HG03159 (cell line): ENCODE measurements around the gene SRMS.

Experiments
- ATAC-seq: cut with Tn5 transposase; IDR thresholded peaks from one replicate; pipeline ENCODE4 v1.9.1; 2021; ENCODE audit warnings: mild to moderate bottlenecking, moderate library complexity; ENCODE audit not compliant: unreplicated experiment

SRMS gene

DNA sequence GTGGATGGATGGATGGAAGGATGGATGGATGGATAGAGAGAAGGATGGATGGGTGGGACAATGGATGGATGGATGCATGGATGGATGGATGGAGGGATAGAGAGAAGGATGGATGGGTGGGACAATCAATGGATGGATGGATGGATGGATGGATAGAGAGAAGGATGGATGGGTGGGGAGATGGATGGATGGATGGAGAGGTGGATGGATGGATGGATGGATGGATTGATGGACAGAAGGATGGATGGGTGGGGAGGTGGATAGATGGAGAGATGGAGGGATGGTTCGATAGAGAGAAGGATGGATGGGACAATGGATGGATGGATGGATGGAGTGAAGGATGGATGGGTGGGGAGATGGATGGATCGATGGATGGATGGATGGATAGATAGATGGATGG is 55.0 kb downstream of the SRMS start:
- ATAC-seq = no peak

DNA sequence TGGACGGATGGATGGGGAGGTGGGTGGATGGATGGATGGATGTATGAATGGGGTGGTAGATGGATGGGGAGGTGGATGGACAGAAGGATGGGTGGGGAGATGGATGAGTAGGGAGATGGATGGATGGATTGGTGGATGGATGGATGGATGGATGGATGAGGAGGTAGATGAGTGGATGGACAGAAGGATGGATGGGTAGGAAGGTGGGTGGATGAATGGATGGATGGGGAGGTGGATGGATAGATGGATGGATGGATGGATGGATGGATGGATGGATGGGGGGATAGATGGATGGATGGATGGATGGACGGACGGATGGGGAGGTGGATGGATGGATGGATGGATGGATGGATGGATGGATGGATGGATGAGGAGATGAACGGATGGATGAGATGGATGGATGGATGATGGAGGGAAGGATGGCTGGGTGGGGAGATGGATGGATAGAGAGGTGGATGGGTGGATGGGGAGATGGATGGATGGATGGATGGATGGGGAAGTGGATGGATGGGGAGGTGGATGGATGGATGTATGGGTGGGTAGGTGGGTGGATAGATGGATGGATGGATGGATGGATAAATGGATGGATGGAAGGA is 55.8 kb downstream of the SRMS start:
- ATAC-seq = no peak

DNA sequence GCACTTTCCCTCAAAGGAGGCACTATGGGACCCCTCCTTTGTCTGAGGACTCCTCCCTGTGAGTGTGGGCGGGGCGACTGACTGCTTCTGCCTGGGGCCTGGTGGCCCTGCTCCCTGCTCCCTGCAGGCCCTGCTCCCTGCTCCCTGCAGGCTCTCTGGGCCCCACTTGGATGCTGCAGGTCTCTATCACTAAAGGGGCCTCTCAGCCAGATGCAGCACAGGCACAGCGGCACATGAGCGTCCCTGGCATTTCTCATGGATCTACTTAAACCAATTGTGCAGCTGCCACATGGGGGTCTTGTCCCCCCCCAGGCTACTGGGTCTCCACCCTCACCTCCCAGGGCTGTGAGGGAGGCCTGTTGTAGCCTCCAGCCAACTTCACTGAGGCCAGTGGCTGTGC is 56.5 kb downstream of the SRMS start:
- no peak for ATAC-seq
